ENCODE results near the gene ZNF3.

The ZNF3 gene

GRCh38 chr7:100109521-100110163 lies 28.1 kb upstream of the ZNF3 start:
- DNase-seq (ENCODE audit: low read depth in 2 of 2, low spot score in 1 of 2), result no peak

GRCh38 chr7:100107890-100108289 lies 26.4 kb upstream of the ZNF3 start:
- DNase-seq (ENCODE audit: low read depth in 2 of 2, low spot score in 1 of 2), result no peak

GRCh38 chr7:100107125-100107737 lies 25.7 kb upstream of the ZNF3 start:
- no peak for DNase-seq (ENCODE audit: low read depth in 2 of 2, low spot score in 1 of 2)

- DNase-seq (ENCODE audit: low read depth in 2 of 2, low spot score in 1 of 2), result no peak
Measured at GRCh38 chr7:100106633-100107032, 25.1 kb upstream of the ZNF3 start.

- no peak for DNase-seq (ENCODE audit: low read depth in 2 of 2, low spot score in 1 of 2)
Measured at GRCh38 chr7:100105534-100105933, 24.0 kb upstream of the ZNF3 start.

- no peak for DNase-seq (ENCODE audit: low read depth in 2 of 2, low spot score in 1 of 2)
Measured at GRCh38 chr7:100102950-100103840, 21.7 kb upstream of the ZNF3 start.

- DNase-seq (ENCODE audit: low read depth in 2 of 2, low spot score in 1 of 2), result peak; percentile 88 to 93
Measured at GRCh38 chr7:100101016-100101862, 19.7 kb upstream of the ZNF3 start, which contains the start of the genes AP4M1 and MCM7. Gene AP4M1, plus strand, starts transcription at chr7:100101643. Its CDS starts 72 bp downstream, at chr7:100101715. Gene MCM7, minus strand, starts transcription at chr7:100101397. Its CDS starts 103 bp downstream, at chr7:100101294.

- DNase-seq (ENCODE audit: low read depth in 2 of 2, low spot score in 1 of 2), result peak; percentile 67 to 75
Measured at GRCh38 chr7:100100420-100101015, 19.0 kb upstream of the ZNF3 start.

GRCh38 chr7:100099452-100099851 lies 17.9 kb upstream of the ZNF3 start:
- no peak for DNase-seq (ENCODE audit: low read depth in 2 of 2, low spot score in 1 of 2)

GRCh38 chr7:100098913-100099312 lies 17.4 kb upstream of the ZNF3 start:
- no peak for DNase-seq (ENCODE audit: low read depth in 2 of 2, low spot score in 1 of 2)

- DNase-seq (ENCODE audit: low read depth in 2 of 2, low spot score in 1 of 2), result no peak
Measured at GRCh38 chr7:100095704-100096103, 14.2 kb upstream of the ZNF3 start.

- no peak for DNase-seq (ENCODE audit: low read depth in 2 of 2, low spot score in 1 of 2)
Measured at GRCh38 chr7:100095289-100095688, 13.8 kb upstream of the ZNF3 start.

GRCh38 chr7:100093925-100094486 lies 12.5 kb upstream of the ZNF3 start:
- DNase-seq (ENCODE audit: low read depth in 2 of 2, low spot score in 1 of 2), result no peak

- no peak for DNase-seq (ENCODE audit: low read depth in 2 of 2, low spot score in 1 of 2)
Measured at GRCh38 chr7:100093498-100093897, 12.0 kb upstream of the ZNF3 start.

GRCh38 chr7:100093054-100093453 lies 11.5 kb upstream of the ZNF3 start:
- DNase-seq (ENCODE audit: low read depth in 2 of 2, low spot score in 1 of 2), result no peak

GRCh38 chr7:100091411-100092181 lies 10.1 kb upstream of the ZNF3 start:
- no peak for DNase-seq (ENCODE audit: low read depth in 2 of 2, low spot score in 1 of 2)

- no peak for DNase-seq (ENCODE audit: low read depth in 2 of 2, low spot score in 1 of 2)
Measured at GRCh38 chr7:100090527-100091410, 9.2 kb upstream of the ZNF3 start.

- no peak for DNase-seq (ENCODE audit: low read depth in 2 of 2, low spot score in 1 of 2)
Measured at GRCh38 chr7:100089458-100090196, 8.1 kb upstream of the ZNF3 start.
